H1 (cell line): Measurements from ENCODE around the gene RBAK. TPM values are rescaled to one million over a fixed set of nuclear protein-coding genes. Genes with fewer than 3 reads are reported as not detected.

Experiments used
- CTCF ChIA-PET: fragments of 300-600 bp; sonication (Branson Sonifier 250); formaldehyde crosslinking; loops from one replicate; lab custom pipeline; 2021; ENCODE audit not compliant: partially characterized antibody; lab: Charles Lee
- POLR2A ChIA-PET: fragments of 300-600 bp; sonication (Branson Sonifier 250); formaldehyde crosslinking; loops from one replicate; lab custom pipeline; 2021; ENCODE audit warnings: inconsistent platforms; ENCODE audit not compliant: partially characterized antibody; lab: Charles Lee
- DNase-seq, 2 experiments: peaks; one replicate each; pipeline versions ENCODE4 v3.0.0 to v3.0.0-alpha.2; 2010 to 2022; ENCODE audit warnings: low spot score in 2 of 2, low read depth in 1 of 2, mixed read lengths in 1 of 2
- FAIRE-seq: peaks from 2 replicates; lab custom pipeline; 2011; peaks lifted over from hg19 to GRCh38; lab: Jason Lieb, UNC
- H2AFZ ChIP-seq: 2 replicates; pipeline ENCODE4 v1.8.1; 2012; ENCODE audit warnings: low read length, inconsistent platforms
- H2AK5ac ChIP-seq: 2 replicates; pipeline ENCODE4 v1.6.1; 2013; ENCODE audit warnings: low read depth, low read length
- H2BK120ac ChIP-seq: replicated peaks from 2 replicates; pipeline ENCODE3; 2013; ENCODE audit warnings: low read depth, low read length, inconsistent platforms
- H2BK12ac ChIP-seq: 2 replicates; pipeline ENCODE4 v1.6.1; 2013; ENCODE audit warnings: low read depth, low read length
- H2BK15ac ChIP-seq: 2 replicates; pipeline ENCODE4 v1.6.1; 2013; ENCODE audit warnings: low read length
- H2BK20ac ChIP-seq: 2 replicates; pipeline ENCODE4 v1.6.1; 2013; ENCODE audit warnings: low read length
- H2BK5ac ChIP-seq: 2 replicates; pipeline ENCODE4 v1.6.1; 2013; ENCODE audit warnings: low read depth, low read length
- H3K14ac ChIP-seq: 2 replicates; pipeline ENCODE4 v1.6.1; 2013; ENCODE audit warnings: inconsistent platforms; ENCODE audit not compliant: insufficient read length
- H3K18ac ChIP-seq: 2 replicates; pipeline ENCODE4 v1.6.1; 2013; ENCODE audit warnings: low read length; ENCODE audit errors: extremely low read depth
- H3K23ac ChIP-seq: 2 replicates; pipeline ENCODE4 v1.6.1; 2013; ENCODE audit warnings: inconsistent platforms; ENCODE audit not compliant: insufficient read length
- H3K23me2 ChIP-seq: 2 replicates; pipeline ENCODE4 v1.6.1; 2013; ENCODE audit warnings: low read depth, low read length
- H3K27ac ChIP-seq: 2 replicates; pipeline ENCODE4 v1.6.1; 2011; ENCODE audit warnings: low read depth, low read length, inconsistent platforms
- H3K27me3 ChIP-seq, 4 experiments: replicated peaks in 1 of 4; 1 replicate in 1 of 4; 2 replicates in 3 of 4; pipeline versions ENCODE4 v1.6.1 to v1.8.1; 2011 to 2013; ENCODE audit warnings: low read length in 3 of 4, mild to moderate bottlenecking in 3 of 4, inconsistent platforms in 2 of 4, mixed read lengths in 2 of 4, moderate library complexity in 1 of 4; ENCODE audit not compliant: control insufficient read depth in 3 of 4, insufficient read depth in 3 of 4; ENCODE audit errors: extremely low read depth in 1 of 4
- H3K36me3 ChIP-seq, 4 experiments: 2 replicates each; pipeline versions ENCODE4 v1.6.1 to v1.8.1; 2011 to 2013; ENCODE audit warnings: mild to moderate bottlenecking in 4 of 4, low read length in 3 of 4, moderate library complexity in 2 of 4, control low read depth in 1 of 4, inconsistent platforms in 1 of 4; ENCODE audit not compliant: insufficient read depth in 4 of 4, control insufficient read depth in 2 of 4
- H3K4ac ChIP-seq: replicated peaks from 2 replicates; pipeline ENCODE3; 2013; ENCODE audit warnings: low read length, low read depth, mixed read lengths, inconsistent platforms; ENCODE audit not compliant: insufficient read length
- H3K4me1 ChIP-seq, 4 experiments: replicated peaks in 1 of 4; 1 replicate in 1 of 4; 2 replicates in 3 of 4; pipeline versions ENCODE4 v1.6.1 to v1.8.1; 2011 to 2013; ENCODE audit warnings: low read length in 3 of 4, inconsistent platforms in 2 of 4, mixed read lengths in 1 of 4; ENCODE audit not compliant: insufficient read depth in 4 of 4, control insufficient read depth in 3 of 4
- H3K4me2 ChIP-seq, 2 experiments: 2 replicates each; pipeline versions ENCODE4 v1.6.1 to v1.8.1; 2011 to 2013; ENCODE audit warnings: low read depth in 2 of 2, low read length in 2 of 2, control low read depth in 1 of 2, inconsistent platforms in 1 of 2, mild to moderate bottlenecking in 1 of 2; ENCODE audit not compliant: insufficient read depth in 1 of 2
- H3K4me3 ChIP-seq, 4 experiments: fragments of 200-600, 300-600 bp in 1 of 4; sonication (generic), shearing (Covaris generic), sonication (Bioruptor Twin) in 1 of 4; 2 replicates each; pipeline versions ENCODE4 v1.5.1 to v1.8.1; 2011 to 2016; ENCODE audit warnings: low read length in 4 of 4, low read depth in 3 of 4, control low read depth in 2 of 4, inconsistent platforms in 2 of 4, mild to moderate bottlenecking in 2 of 4, mixed read lengths in 1 of 4, moderate library complexity in 1 of 4; ENCODE audit not compliant: insufficient read depth in 2 of 4; ENCODE audit errors: extremely low read depth in 1 of 4
- H3K56ac ChIP-seq: replicated peaks from 2 replicates; pipeline ENCODE3; 2013; ENCODE audit warnings: low read depth, mild to moderate bottlenecking, mixed read lengths, low read length, inconsistent platforms; ENCODE audit not compliant: insufficient read length
- H3K79me1 ChIP-seq: 2 replicates; pipeline ENCODE4 v1.6.1; 2013; ENCODE audit warnings: low read depth, low read length, control low read depth
- H3K79me2 ChIP-seq, 2 experiments: 2 replicates each; pipeline versions ENCODE4 v1.6.1 to v1.8.1; 2012 to 2013; ENCODE audit warnings: low read length in 2 of 2, mild to moderate bottlenecking in 2 of 2, inconsistent platforms in 1 of 2; ENCODE audit not compliant: insufficient read depth in 2 of 2, control insufficient read depth in 1 of 2
- H3K9ac ChIP-seq, 4 experiments: replicated peaks in 1 of 4; 1 replicate in 1 of 4; 2 replicates in 3 of 4; pipeline versions ENCODE4 v1.6.1 to v1.8.1; 2011 to 2013; ENCODE audit warnings: low read depth in 3 of 4, low read length in 3 of 4, control low read depth in 2 of 4, mild to moderate bottlenecking in 2 of 4, moderate library complexity in 2 of 4, inconsistent platforms in 1 of 4; ENCODE audit errors: extremely low read depth in 1 of 4
- H3K9me3 ChIP-seq, 2 experiments: 2 replicates each; pipeline versions ENCODE4 v1.6.1 to v1.8.1; 2012 to 2013; ENCODE audit warnings: mild to moderate bottlenecking in 2 of 2, moderate library complexity in 2 of 2, control low read depth in 1 of 2, inconsistent platforms in 1 of 2, low read depth in 1 of 2, low read length in 1 of 2, mixed read lengths in 1 of 2; ENCODE audit not compliant: insufficient read depth in 2 of 2
- H4K20me1 ChIP-seq, 2 experiments: replicated peaks in 1 of 2; 2 replicates each; pipeline versions ENCODE3 to v1.8.1; 2011 to 2013; ENCODE audit warnings: inconsistent platforms in 2 of 2, low read length in 2 of 2, mild to moderate bottlenecking in 1 of 2; ENCODE audit not compliant: insufficient read depth in 2 of 2, control insufficient read depth in 1 of 2
- H4K5ac ChIP-seq: 2 replicates; pipeline ENCODE4 v1.6.1; 2013; ENCODE audit warnings: low read length, low read depth, mixed read lengths, inconsistent platforms; ENCODE audit not compliant: insufficient read length
- H4K8ac ChIP-seq: 2 replicates; pipeline ENCODE4 v1.8.0; 2013; ENCODE audit warnings: mild to moderate bottlenecking, moderate library complexity, low read length, inconsistent platforms; ENCODE audit not compliant: insufficient read depth; ENCODE audit errors: extremely low read depth
- H4K91ac ChIP-seq: replicated peaks from 2 replicates; pipeline ENCODE3; 2013; ENCODE audit warnings: low read length, mixed read lengths, inconsistent platforms; ENCODE audit not compliant: insufficient read length
- ATF2 ChIP-seq: IDR thresholded peaks from 2 replicates; pipeline ENCODE4 v1.6.1; 2012; ENCODE audit warnings: low read length, inconsistent platforms
- CEBPB ChIP-seq: IDR thresholded peaks from 2 replicates; pipeline ENCODE4 v1.6.1; 2012; ENCODE audit warnings: low read depth, low read length
- WGBS, 2 experiments: shearing (Covaris generic) in 1 of 2; methylation state at CpG; one replicate each; pipeline versions ENCODE4 v1.1.6 to v1.1.7; 2013 to 2015; ENCODE audit warnings: low lambda C conversion rate in 2 of 2, mixed read lengths in 2 of 2, inconsistent platforms in 1 of 2, low coverage in 1 of 2, missing lambda C conversion rate in 1 of 2; ENCODE audit not compliant: insufficient replicate concordance in 2 of 2, insufficient coverage in 1 of 2, insufficient read length in 1 of 2; ENCODE audit errors: extremely low coverage in 1 of 2, missing lambda C conversion rate in 1 of 2; 5-methylcytosine and 5-hydroxymethylcytosine counted together
- polyA plus RNA-seq, 7 experiments: library from polyadenylated mRNA; depleted of rRNA in 3 of 7; stranded (reverse) in 5 of 7; unstranded in 2 of 7; fragments of >200 nt in 5 of 7; fragments of 200-250 nt in 2 of 7; gene quantifications; 1 replicate in 5 of 7; 2 replicates in 1 of 7; 4 replicates in 1 of 7; pipeline versions ENCODE4 v1.2.1 to v1.2.3, GENCODE V29; 2011 to 2013; ENCODE audit warnings: missing spikeins in 2 of 7, mixed read lengths in 2 of 7
- total RNA-seq: library from RNA; stranded (reverse); fragmentation: NEBNext Ultra II Directional; extraction: Animal tissue kit (Norgen Biotek cat#: 25700); gene quantifications from 2 replicates; pipeline ENCODE4 v1.2.1, GENCODE V29; 2021
- TF ChIP-seq, protein P1 (sequence below): IDR thresholded peaks from 2 replicates; pipeline ENCODE4 v1.6.1; 2012; ENCODE audit warnings: inconsistent platforms

Gene RBAK
- total and polyA plus RNA-seq, 2 of the 8 experiments (the other 6 are each of a cell fraction or from before 2014, with no cell fraction given) = 1.9 to 18.2 TPM

DNA sequence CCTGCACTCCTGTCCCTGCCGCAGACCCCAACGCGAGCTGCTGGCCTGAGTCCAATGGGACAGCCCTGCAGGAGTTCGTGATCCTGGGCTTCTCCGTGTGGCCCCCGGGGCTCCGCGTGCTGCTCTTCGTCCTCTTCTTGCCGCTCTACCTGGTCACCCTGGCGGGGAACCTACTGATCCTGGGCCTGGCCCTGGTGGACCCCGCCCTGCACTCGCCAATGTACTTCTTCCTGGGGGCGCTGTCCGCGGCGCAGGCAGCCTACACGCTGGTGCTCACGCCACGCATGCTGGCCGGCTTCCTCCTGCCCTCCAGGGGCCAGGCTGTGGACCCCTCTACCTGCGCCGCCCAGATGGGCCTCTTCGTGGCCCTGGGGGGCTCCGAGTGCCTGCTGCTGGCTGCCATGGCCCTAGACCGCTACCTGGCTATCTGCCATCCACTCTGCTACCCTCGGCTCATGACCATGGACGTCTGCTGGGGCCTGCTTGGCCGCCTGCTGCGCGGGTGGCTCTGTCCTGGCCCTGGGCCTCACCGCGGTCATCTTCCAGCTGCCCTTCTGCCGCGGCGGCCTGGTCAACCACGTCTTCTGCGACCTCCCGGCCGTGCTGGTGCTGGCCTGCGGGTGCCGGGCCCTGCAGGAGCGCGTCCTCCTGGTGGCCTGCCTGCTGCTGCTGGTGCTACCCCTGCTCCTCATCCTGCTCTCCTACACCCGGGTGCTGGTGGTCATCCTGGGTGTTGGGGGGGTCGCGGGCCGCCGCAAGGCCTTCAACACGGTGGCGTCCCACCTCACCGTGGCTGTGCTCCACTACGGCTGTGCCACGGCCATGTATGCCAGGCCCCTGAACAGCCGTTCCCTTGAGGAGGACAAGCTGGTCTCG lies 71.7 kb downstream of the RBAK start:
- ChIA-PET CTCF (no interaction called here), POLR2A (no interaction called here)
- Histone ChIP-seq H3K9me3 (peaks cover 14 to 28% of the 10 kb centered on the region in 2 experiments), H3K18ac (no peak overlapping the region), H4K91ac (no peak overlapping the region), H3K4ac (no peak overlapping the region), H3K79me2 (no peaks in the 10 kb centered on the region), H4K8ac (no peak overlapping the region; the same call in 1 of the 2 replicates), H2BK120ac (no peak overlapping the region), H3K23ac (no peak overlapping the region), H3K79me1 (no peaks in the 10 kb centered on the region), H3K14ac (no peak overlapping the region), H3K36me3 (no peaks in the 10 kb centered on the region), H2BK5ac (no peak overlapping the region)
- FAIRE-seq = no peak
- WGBS, 2 experiments = 86% methylated on average over 54 of the region's 56 CpGs; no CpG with 5 or more reads in 1 of the 2 experiments
- TF ChIP-seq ATF2 = no peak
- TF ChIP-seq CEBPB = no peak
- TF ChIP-seq, protein P1, sequence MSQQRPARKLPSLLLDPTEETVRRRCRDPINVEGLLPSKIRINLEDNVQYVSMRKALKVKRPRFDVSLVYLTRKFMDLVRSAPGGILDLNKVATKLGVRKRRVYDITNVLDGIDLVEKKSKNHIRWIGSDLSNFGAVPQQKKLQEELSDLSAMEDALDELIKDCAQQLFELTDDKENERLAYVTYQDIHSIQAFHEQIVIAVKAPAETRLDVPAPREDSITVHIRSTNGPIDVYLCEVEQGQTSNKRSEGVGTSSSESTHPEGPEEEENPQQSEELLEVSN = no peak
- TF ChIP-seq, all 59 proteins: peak for 0
- Histone ChIP-seq H3K4me2 (no peak overlapping the region), H4K20me1 (no peaks in the 10 kb centered on the region), H3K27me3 (no peaks in the 10 kb centered on the region), H2AK5ac (no peak overlapping the region), H2BK20ac (no peak overlapping the region), H3K23me2 (no peaks in the 10 kb centered on the region), H3K56ac (no peak overlapping the region), H3K9ac (no peak overlapping the region), H2AFZ (no peak overlapping the region), H3K4me3 (no peak overlapping the region), H2BK15ac (no peak overlapping the region), H4K5ac (no peak overlapping the region), H3K4me1 (no peaks in the 10 kb centered on the region), H2BK12ac (no peak overlapping the region), H3K27ac (no peak overlapping the region)
- DNase-seq = no peak
